K562 (cell line): ENCODE results near the gene RAB31. TPM values are rescaled to one million over a fixed set of nuclear protein-coding genes. Genes with fewer than 3 reads are reported as not detected.

Experiments
- ATAC-seq: fragments of 200-7000 bp; cut with Tn5 transposase; 3 replicates; pipeline ENCODE4 v1.9.1; 2020; ENCODE audit warnings: moderate library complexity
- BruUV-seq: library from RNA; stranded (reverse); fragments of 400-500 nt; replicated peaks from 2 replicates; lab custom pipeline; 2021; lab: Mats Ljungman, UMichigan
- CTCF ChIA-PET: fragments of 300-600 bp; formaldehyde crosslinking; extraction: SDS; loops from one replicate; lab custom pipeline; 2021; ENCODE audit warnings: low intra/inter-chr PET ratio; lab: Yijun Ruan, JAX
- POLR2A ChIA-PET: fragments of 300-600, 350-650 bp; sonication (Branson Sonifier 250); formaldehyde crosslinking; extraction: SDS; loops from one replicate; lab custom pipeline; 2021; ENCODE audit warnings: antibody characterized with exemption, inconsistent platforms; lab: Yijun Ruan, JAX
- DNase-seq, 4 experiments: peaks; one replicate each; pipeline versions ENCODE4 v3.0.0 to v3.0.0-alpha.2; 2011 to 2018; ENCODE audit warnings: low spot score in 3 of 4, mixed read lengths in 3 of 4; ENCODE audit errors: extremely low read depth in 1 of 4
- FAIRE-seq: peaks from 2 replicates; lab custom pipeline; 2011; peaks lifted over from hg19 to GRCh38; lab: Jason Lieb, UNC
- H2AFZ ChIP-seq: 2 replicates; pipeline ENCODE4 v1.6.0; 2011; ENCODE audit warnings: low read depth, low read length, control low read depth, inconsistent platforms
- H3K27ac ChIP-seq: fragments of 200-600 bp; 3 replicates; pipeline ENCODE4 v1.8.0; 2011; ENCODE audit warnings: low read depth, mild to moderate bottlenecking, control low read depth, inconsistent platforms, low read length, moderate library complexity, mixed read lengths; ENCODE audit errors: extremely low read depth
- H3K27me3 ChIP-seq, 2 experiments: fragments of 300-600 bp in 1 of 2; 2 replicates in 1 of 2; 3 replicates in 1 of 2; pipeline versions ENCODE4 v1.6.0 to v1.8.0; 2011; ENCODE audit warnings: inconsistent platforms in 2 of 2, low read length in 2 of 2, mild to moderate bottlenecking in 1 of 2, mixed read lengths in 1 of 2, moderate library complexity in 1 of 2; ENCODE audit not compliant: control insufficient read depth in 2 of 2, insufficient read depth in 2 of 2
- H3K36me3 ChIP-seq: fragments of 300-600 bp; 3 replicates; pipeline ENCODE4 v1.8.0; 2011; ENCODE audit warnings: mild to moderate bottlenecking, low read length, inconsistent platforms; ENCODE audit not compliant: control insufficient read depth, insufficient read depth
- H3K4me1 ChIP-seq, 2 experiments: fragments of 200-600 bp in 1 of 2; replicated peaks in 1 of 2; 2 replicates in 1 of 2; 3 replicates in 1 of 2; pipeline versions ENCODE4 v1.5.1 to v1.8.0; 2011; ENCODE audit warnings: inconsistent platforms in 2 of 2, low read length in 2 of 2, mild to moderate bottlenecking in 1 of 2, mixed read lengths in 1 of 2, moderate library complexity in 1 of 2; ENCODE audit not compliant: control insufficient read depth in 2 of 2, insufficient read depth in 2 of 2
- H3K4me2 ChIP-seq: 2 replicates; pipeline ENCODE4 v1.6.1; 2011; ENCODE audit warnings: low read length, control low read depth, inconsistent platforms, mixed read lengths; ENCODE audit not compliant: insufficient read depth
- H3K4me3 ChIP-seq: fragments of 200-600 bp; sonication (generic), shearing (Covaris generic); 2 replicates; pipeline ENCODE4 v1.5.1; 2016; ENCODE audit warnings: control low read depth, inconsistent platforms
- H3K79me2 ChIP-seq: fragments of 200-600 bp; 3 replicates; pipeline ENCODE4 v1.8.0; 2011; ENCODE audit warnings: low read length, inconsistent platforms; ENCODE audit not compliant: control insufficient read depth, insufficient read depth
- H3K9ac ChIP-seq, 2 experiments: 2 replicates each; pipeline versions ENCODE4 v1.6.0 to v1.6.1; 2011; ENCODE audit warnings: low read depth in 2 of 2, low read length in 2 of 2, control low read depth in 1 of 2, inconsistent platforms in 1 of 2, mild to moderate bottlenecking in 1 of 2, mixed read lengths in 1 of 2; ENCODE audit not compliant: insufficient read depth in 1 of 2
- H3K9me1 ChIP-seq: one replicate; pipeline ENCODE4 v1.6.0; 2011; ENCODE audit warnings: inconsistent platforms, mild to moderate bottlenecking, low read length, moderate library complexity; ENCODE audit not compliant: control insufficient read depth, insufficient read depth
- H3K9me3 ChIP-seq: replicated peaks from 2 replicates; pipeline ENCODE4 v1.5.1; 2011; ENCODE audit warnings: low read depth, low read length, inconsistent platforms; ENCODE audit not compliant: control insufficient read depth, insufficient read depth
- H4K20me1 ChIP-seq: replicated peaks from 2 replicates; pipeline ENCODE4 v1.6.1; 2011; ENCODE audit warnings: low read length, inconsistent platforms, mixed read lengths; ENCODE audit not compliant: control insufficient read depth, insufficient read depth
- BRD4 ChIP-seq: fragments of 200-600 bp; sonication (generic); IDR thresholded peaks from 2 replicates; pipeline ENCODE4 v1.6.1; 2017; ENCODE audit warnings: inconsistent platforms
- DNMT1 ChIP-seq: fragments of 450-650 bp; IDR thresholded peaks from 2 replicates; pipeline ENCODE4 v1.6.1; 2016; ENCODE audit warnings: antibody characterized with exemption, mild to moderate bottlenecking
- ESRRA ChIP-seq: fragments of 450-650 bp; IDR thresholded peaks from 2 replicates; pipeline ENCODE4 v1.6.1; 2014; ENCODE audit warnings: low read depth, mild to moderate bottlenecking, moderate library complexity, borderline replicate concordance
- MEIS2 ChIP-seq: fragments of 450-650 bp; IDR thresholded peaks from 2 replicates; pipeline ENCODE4 v1.6.1; 2014; ENCODE audit warnings: mild to moderate bottlenecking; ENCODE audit not compliant: partially characterized antibody
- NFIC ChIP-seq: fragments of 450-650 bp; IDR thresholded peaks from 2 replicates; pipeline ENCODE4 v1.6.1; 2017; ENCODE audit warnings: mild to moderate bottlenecking, inconsistent platforms
- NR2F6 ChIP-seq: fragments of 450-650 bp; formaldehyde crosslinking; IDR thresholded peaks from 2 replicates; pipeline ENCODE4 v1.4.0; 2020; ENCODE audit warnings: mild to moderate bottlenecking
- POLR2G ChIP-seq: fragments of 200-400 bp; formaldehyde crosslinking; IDR thresholded peaks from 2 replicates; pipeline ENCODE4 v1.6.1; 2017; ENCODE audit warnings: low read depth, mild to moderate bottlenecking, antibody characterized with exemption, low read length, moderate library complexity
- PRPF4 ChIP-seq: fragments of 200-400 bp; formaldehyde crosslinking; IDR thresholded peaks from one replicate; pipeline ENCODE4 v1.6.1; 2017; ENCODE audit warnings: low read length, low read depth, mild to moderate bottlenecking; ENCODE audit not compliant: insufficient read depth, poor library complexity, severe bottlenecking
- RB1 ChIP-seq: fragments of 450-650 bp; IDR thresholded peaks from 2 replicates; pipeline ENCODE4 v1.6.1; 2017; ENCODE audit warnings: low read depth, mild to moderate bottlenecking
- RFX1 ChIP-seq: fragments of 450-650 bp; IDR thresholded peaks from 2 replicates; pipeline ENCODE4 v1.6.1; 2016; ENCODE audit warnings: mild to moderate bottlenecking, moderate library complexity
- SIN3B ChIP-seq: fragments of 450-650 bp; IDR thresholded peaks from 2 replicates; pipeline ENCODE4 v1.6.1; 2017; ENCODE audit warnings: low read depth, mild to moderate bottlenecking, moderate library complexity
- STAG1 ChIP-seq: sonication (generic); formaldehyde crosslinking; IDR thresholded peaks from 2 replicates; pipeline ENCODE4 v1.5.0; 2020; ENCODE audit warnings: missing genetic modification reagents, borderline replicate concordance
- STAT5A ChIP-seq: IDR thresholded peaks from 2 replicates; pipeline ENCODE4 v1.6.1; 2012; ENCODE audit warnings: low read length, inconsistent platforms, borderline replicate concordance
- TARDBP ChIP-seq: fragments of 450-650 bp; IDR thresholded peaks from 2 replicates; pipeline ENCODE4 v1.6.1; 2016
- WHSC1 ChIP-seq: IDR thresholded peaks from one replicate; pipeline ENCODE4 v1.6.1; 2012; ENCODE audit warnings: low read length, control low read depth, inconsistent platforms
- ZNF780A ChIP-seq: fragments of 250-450 bp; sonication (Bioruptor Pico); IDR thresholded peaks from 2 replicates; pipeline ENCODE4 v1.5.0; 2021; ENCODE audit warnings: mild to moderate bottlenecking
- WGBS: fragments of 100-300 bp; shearing (Covaris generic); methylation state at CpG from one replicate; pipeline ENCODE4 v1.1.6; 2016; ENCODE audit warnings: low coverage, mixed read lengths; ENCODE audit not compliant: insufficient coverage; ENCODE audit errors: missing lambda C conversion rate; 5-methylcytosine and 5-hydroxymethylcytosine counted together
- in situ Hi-C: fragments of 300-500 bp; cut with MboI; formaldehyde crosslinking; loops from 4 replicates; pipeline ENCODE4 v1.15.0; 2018; ENCODE audit warnings: inconsistent platforms, mixed read lengths
- intact Hi-C: fragments of 100-400 bp; cut with micrococcal nuclease; formaldehyde crosslinking; loops from 2 replicates; pipeline ENCODE4 v1.14.2; 2022
- polyA plus RNA-seq, 8 experiments: library from polyadenylated mRNA; depleted of rRNA in 4 of 8; stranded (reverse) in 5 of 8; unstranded in 3 of 8; fragments of >200 nt; fragmentation: Nextera tagmentation in 2 of 8; fragmentation: Illumina TruSeq in 1 of 8; extraction: Ambion mirVana in 2 of 8; extraction: Trizol in 1 of 8; gene quantifications; 2 replicates each; pipeline versions ENCODE4 v1.2.1 to v1.2.3, GENCODE V29; 2011 to 2014; ENCODE audit warnings: inconsistent platforms in 1 of 8, missing spikeins in 1 of 8
- total RNA-seq, 7 experiments: library from RNA; depleted of rRNA in 6 of 7; stranded (reverse); fragments of >200 nt in 6 of 7; fragmentation: Illumina TruSeq in 2 of 7; extraction: Trizol in 2 of 7; gene quantifications; 2 replicates each; pipeline versions ENCODE4 v1.2.1 to v1.2.3, GENCODE V29; 2011 to 2021; ENCODE audit warnings: low replicate concordance in 1 of 7
- TF ChIP-seq, protein P1 (sequence below), 2 experiments: fragments of 450-650 bp; conservative IDR thresholded peaks; 2 replicates each; pipeline ENCODE4 v1.6.1; 2017; ENCODE audit warnings: mild to moderate bottlenecking in 2 of 2, moderate library complexity in 2 of 2
- TF ChIP-seq, protein P2 (sequence below), 2 experiments: IDR thresholded peaks in 1 of 2; conservative IDR thresholded peaks in 1 of 2; 2 replicates each; pipeline ENCODE4 v1.6.1; 2016; ENCODE audit warnings: low read depth in 2 of 2, mild to moderate bottlenecking in 1 of 2, missing compliant biosample characterization in 1 of 2, missing genetic modification characterization in 1 of 2, moderate library complexity in 1 of 2

The RAB31 gene
- total and polyA plus RNA-seq, 9 of the 15 experiments (the other 6 are each of a cell fraction or from before 2014, with no cell fraction given) = 20.7 to 70.4 (median 41.3) TPM

DNA sequence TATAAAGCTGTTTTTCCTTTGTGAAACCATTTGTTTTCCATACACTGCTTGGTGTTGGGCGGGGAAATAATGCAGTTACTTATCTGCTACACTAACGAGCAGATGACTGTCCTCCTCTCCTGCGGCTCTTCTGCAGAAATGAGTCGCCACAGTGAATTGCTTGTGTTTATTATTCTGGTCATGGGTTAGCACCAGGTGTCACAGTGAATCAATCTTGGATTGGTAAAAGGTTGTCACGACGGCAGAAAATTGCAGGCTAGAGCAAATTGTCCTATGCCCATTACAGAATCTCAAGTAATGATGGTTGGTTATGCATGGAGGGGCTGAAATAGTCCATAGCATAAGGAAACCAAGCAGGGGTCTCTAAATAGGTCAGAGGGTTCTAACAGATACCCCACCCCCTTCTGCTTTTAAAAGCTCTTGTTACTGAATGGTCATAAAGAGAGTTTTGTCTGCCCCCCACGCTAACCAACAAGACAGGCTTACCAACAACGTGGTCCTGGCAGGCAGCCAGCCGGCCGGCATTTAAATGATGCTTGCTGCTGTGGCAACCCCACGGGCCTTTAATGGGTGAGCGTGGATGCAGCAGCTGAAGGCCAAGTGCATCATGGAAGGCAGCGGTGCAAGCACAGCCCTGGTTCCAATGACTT is 29.5 kb downstream of the RAB31 start:
- no peaks in the 10 kb centered on the region for H3K27me3 ChIP-seq
- ChIA-PET CTCF (no interaction called here), POLR2A (interaction anchor here (0.7 to 0.9 kb wide), 3 partner anchors 11 to 31 kb away, joined by 3 to 5 read pairs (median 3); no protein-coding TSS in a partner anchor)
- peaks cover 18% of the 10 kb centered on the region; the same call in 1 of the 3 replicates for H3K79me2 ChIP-seq
- H3K4me1 ChIP-seq = peaks cover 16 to 28% of the 10 kb centered on the region in 2 experiments
- H3K9me3 ChIP-seq = no peaks in the 10 kb centered on the region
- peak overlapping the region in 1 of 2 experiments; percentile 15; a peak in 2 of 4 replicates for H3K9ac ChIP-seq
- intact Hi-C loops (no loop called here), in situ Hi-C loops (no loop called here)
- WGBS = 48% methylated on average over 13 of the region's 13 CpGs
- no peak overlapping the region for H3K27ac ChIP-seq
- H3K4me3 ChIP-seq = no peak overlapping the region
- ATAC-seq (peak; percentile 29; the same call in 1 of the 3 replicates), DNase-seq (peak in 1 of 4 experiments; percentile 43), FAIRE-seq (peak; percentile 29)
- H2AFZ ChIP-seq = no peak overlapping the region
- H4K20me1 ChIP-seq = no peaks in the 10 kb centered on the region
- no peak overlapping the region; the same call in 1 of the 2 replicates for H3K4me2 ChIP-seq
- BruUV-seq = no TSS peak
- H3K9me1 ChIP-seq = no peaks in the 10 kb centered on the region
- peaks cover 11% of the 10 kb centered on the region; the same call in 2 of the 3 replicates for H3K36me3 ChIP-seq
- 0 out of 2 replicates have a peak, but pooled peaks have one; percentile 20 for TF ChIP-seq POLR2G
- peak; percentile 85 for TF ChIP-seq NFIC
- no peak for TF ChIP-seq BRD4
- TF ChIP-seq WHSC1 = no peak
- TF ChIP-seq ESRRA = no peak
- no peak for TF ChIP-seq ZNF780A (CRISPR knock-in tag)
- TF ChIP-seq STAT5A = no peak
- no peak for TF ChIP-seq STAG1
- TF ChIP-seq, protein P1, sequence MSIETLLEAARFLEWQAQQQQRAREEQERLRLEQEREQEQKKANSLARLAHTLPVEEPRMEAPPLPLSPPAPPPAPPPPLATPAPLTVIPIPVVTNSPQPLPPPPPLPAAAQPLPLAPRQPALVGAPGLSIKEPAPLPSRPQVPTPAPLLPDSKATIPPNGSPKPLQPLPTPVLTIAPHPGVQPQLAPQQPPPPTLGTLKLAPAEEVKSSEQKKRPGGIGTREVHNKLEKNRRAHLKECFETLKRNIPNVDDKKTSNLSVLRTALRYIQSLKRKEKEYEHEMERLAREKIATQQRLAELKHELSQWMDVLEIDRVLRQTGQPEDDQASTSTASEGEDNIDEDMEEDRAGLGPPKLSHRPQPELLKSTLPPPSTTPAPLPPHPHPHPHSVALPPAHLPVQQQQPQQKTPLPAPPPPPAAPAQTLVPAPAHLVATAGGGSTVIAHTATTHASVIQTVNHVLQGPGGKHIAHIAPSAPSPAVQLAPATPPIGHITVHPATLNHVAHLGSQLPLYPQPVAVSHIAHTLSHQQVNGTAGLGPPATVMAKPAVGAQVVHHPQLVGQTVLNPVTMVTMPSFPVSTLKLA (conservative IDR thresholded peaks at IDR 0.05) = 0 out of 4 replicates have a peak, but pooled peaks of 1 of the 2 experiments have one; percentile 3
- TF ChIP-seq TARDBP = no peak
- TF ChIP-seq, protein P2, sequence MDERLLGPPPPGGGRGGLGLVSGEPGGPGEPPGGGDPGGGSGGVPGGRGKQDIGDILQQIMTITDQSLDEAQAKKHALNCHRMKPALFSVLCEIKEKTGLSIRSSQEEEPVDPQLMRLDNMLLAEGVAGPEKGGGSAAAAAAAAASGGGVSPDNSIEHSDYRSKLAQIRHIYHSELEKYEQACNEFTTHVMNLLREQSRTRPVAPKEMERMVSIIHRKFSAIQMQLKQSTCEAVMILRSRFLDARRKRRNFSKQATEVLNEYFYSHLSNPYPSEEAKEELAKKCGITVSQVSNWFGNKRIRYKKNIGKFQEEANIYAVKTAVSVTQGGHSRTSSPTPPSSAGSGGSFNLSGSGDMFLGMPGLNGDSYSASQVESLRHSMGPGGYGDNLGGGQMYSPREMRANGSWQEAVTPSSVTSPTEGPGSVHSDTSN (CRISPR knock-in tag; IDR thresholded peaks at IDR 0.05; ENCODE audit: low read depth) = no peak
- TF ChIP-seq, protein P2 (tag; conservative IDR thresholded peaks at IDR 0.05; ENCODE audit: low read depth) = peak; percentile 34
- no peak for TF ChIP-seq NR2F6 (CRISPR knock-in tag)
- no peak for TF ChIP-seq RB1
- TF ChIP-seq PRPF4 = no peak
- no peak for TF ChIP-seq DNMT1
- peak; percentile 15 for TF ChIP-seq MEIS2
- no peak for TF ChIP-seq SIN3B
- peak; percentile 32; the same call in 1 of the 2 replicates for TF ChIP-seq RFX1
